VCaP (cell line): Measurements from ENCODE around the gene FIS1.
"Not testable (repeated sequence)": the region's sequence is repeated elsewhere in the genome, so short reads cannot be mapped to it uniquely, and the experiment has no call there.

ENCODE experiments used
- H3K27ac ChIP-seq: fragments of 450-650 bp; 2 replicates; pipeline ENCODE4 v1.5.1; 2017
- TF ChIP-seq, protein P1 (sequence below): fragments of 450-650 bp; conservative IDR thresholded peaks from 2 replicates; pipeline ENCODE4 v1.5.1; 2017; ENCODE audit warnings: mild to moderate bottlenecking, moderate library complexity

The FIS1 gene

DNA sequence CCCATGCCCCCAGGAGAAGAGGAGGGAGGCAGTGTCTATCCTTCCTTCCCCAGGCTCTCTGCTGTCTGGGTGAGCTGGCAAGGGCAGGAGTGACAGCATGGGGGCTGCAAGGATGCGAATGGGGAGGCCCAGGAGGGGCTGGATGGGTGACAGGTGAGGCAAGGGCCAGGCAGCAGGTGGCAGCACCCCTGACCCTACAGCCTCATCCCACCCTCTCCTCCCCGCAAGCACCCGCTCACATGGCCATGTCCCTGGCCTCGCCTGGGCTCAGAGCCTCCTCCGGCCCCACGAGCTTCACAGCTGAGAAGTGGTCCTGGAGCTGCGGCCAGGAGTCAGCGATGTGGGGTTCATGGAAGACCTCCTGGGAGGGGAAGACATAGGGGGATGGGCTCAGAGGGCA lies 32.9 kb downstream of the FIS1 start:
- TF ChIP-seq, protein P1, sequence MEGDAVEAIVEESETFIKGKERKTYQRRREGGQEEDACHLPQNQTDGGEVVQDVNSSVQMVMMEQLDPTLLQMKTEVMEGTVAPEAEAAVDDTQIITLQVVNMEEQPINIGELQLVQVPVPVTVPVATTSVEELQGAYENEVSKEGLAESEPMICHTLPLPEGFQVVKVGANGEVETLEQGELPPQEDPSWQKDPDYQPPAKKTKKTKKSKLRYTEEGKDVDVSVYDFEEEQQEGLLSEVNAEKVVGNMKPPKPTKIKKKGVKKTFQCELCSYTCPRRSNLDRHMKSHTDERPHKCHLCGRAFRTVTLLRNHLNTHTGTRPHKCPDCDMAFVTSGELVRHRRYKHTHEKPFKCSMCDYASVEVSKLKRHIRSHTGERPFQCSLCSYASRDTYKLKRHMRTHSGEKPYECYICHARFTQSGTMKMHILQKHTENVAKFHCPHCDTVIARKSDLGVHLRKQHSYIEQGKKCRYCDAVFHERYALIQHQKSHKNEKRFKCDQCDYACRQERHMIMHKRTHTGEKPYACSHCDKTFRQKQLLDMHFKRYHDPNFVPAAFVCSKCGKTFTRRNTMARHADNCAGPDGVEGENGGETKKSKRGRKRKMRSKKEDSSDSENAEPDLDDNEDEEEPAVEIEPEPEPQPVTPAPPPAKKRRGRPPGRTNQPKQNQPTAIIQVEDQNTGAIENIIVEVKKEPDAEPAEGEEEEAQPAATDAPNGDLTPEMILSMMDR = no peak
- no peak overlapping the region for H3K27ac ChIP-seq

DNA sequence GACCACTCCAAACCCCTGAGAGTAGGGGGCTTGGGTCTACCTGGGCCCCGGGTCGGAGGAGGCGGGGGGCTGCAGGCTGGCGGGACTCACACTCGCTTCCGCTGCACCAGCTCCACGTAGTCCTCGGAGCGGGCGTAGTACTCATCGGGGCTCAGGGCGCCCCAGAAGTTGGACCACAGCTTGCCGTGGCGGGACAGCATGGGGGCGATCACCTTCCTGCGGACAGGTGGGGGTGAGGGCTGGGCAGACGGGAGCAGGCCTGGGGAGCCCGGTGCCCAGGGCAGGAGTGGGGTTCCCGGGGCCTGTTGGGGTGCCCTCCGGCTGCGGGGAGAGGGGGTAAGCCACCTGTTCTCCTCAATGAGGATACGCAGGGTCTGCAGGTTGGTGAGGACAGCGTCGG lies 33.4 kb downstream of the FIS1 start:
- TF ChIP-seq, protein P1 = no peak
- H3K27ac ChIP-seq = no peak overlapping the region

DNA sequence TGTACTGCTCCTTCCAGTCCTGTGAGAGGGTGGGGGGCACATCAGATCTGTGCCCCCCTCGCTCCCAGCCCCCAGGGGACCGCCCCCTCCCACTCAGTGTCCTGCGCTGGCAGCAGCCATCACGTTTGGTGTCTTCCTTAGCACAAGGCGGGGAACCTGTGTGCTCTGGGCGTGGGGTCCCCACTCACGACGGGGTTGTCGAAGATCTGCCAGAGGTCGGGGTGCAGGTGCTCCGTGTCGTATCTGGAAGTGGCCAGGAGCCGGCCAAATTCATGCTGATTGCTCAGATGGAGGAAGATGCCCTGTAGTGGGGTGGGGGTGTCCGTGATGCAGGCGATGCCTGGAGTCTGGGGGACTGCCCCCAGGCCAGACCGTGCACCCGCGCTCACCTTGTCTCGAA lies 34.7 kb downstream of the FIS1 start:
- TF ChIP-seq, protein P1 = no peak
- no peak overlapping the region for H3K27ac ChIP-seq

DNA sequence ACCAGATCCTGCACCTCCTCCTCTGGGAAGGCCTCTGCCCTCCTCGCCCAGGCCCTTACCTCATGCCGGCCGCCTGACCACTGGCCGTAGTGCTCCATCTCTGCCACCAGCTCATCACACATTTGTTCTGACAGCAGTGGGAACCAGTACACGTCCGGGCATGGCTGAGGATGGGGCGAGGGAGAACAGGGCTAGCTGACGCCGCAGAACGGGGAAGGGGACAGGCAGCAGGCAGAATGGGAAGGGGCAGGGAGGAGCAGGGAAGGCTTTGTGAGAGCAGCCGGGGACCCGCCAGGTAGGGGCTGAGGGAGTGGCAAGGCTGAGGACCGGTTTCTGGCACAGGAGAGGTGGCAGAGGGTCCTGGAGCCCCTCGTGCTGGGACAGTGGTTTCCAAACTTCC lies 36.1 kb downstream of the FIS1 start:
- TF ChIP-seq, protein P1 = no peak
- no peak overlapping the region for H3K27ac ChIP-seq

DNA sequence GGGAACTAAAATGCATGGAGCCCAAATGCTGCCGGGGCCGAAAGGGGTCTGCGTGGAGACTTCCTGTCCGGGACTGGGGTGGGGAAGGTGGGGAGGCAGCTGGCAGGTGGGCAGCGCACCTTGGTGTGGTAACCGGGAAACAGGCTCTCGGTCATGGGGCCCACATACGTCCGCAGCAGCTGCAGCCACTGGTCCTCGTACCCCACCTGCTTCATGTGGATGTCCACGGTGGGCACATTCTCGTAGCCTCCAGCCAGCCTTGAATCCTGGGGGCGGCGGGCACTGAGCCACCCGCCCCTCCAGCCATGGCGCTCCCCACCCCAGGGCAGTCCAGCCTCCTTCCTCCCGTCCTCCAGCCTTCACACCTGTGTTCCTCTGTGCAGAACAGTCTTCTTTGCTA lies 37.4 kb downstream of the FIS1 start:
- TF ChIP-seq, protein P1 = no peak
- no peak overlapping the region for H3K27ac ChIP-seq

DNA sequence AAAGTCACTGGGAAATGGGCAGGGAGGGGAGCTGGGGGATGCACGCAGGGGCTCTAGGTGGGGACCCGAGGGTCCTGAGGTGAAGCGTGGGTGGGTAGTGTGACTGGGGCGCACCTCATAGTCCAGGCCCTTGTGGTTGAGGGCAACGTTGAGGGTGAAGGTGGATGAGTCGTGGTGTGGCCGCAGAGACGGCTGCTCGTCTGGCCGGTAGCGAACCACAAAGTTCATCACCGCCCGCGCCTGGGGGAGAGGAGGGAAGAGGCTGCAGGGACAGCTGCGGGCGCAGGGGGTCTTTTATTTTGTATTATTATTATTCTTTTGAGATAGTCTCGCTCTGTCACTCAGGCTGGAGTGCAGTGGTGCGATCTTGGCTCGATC lies 38.2 kb downstream of the FIS1 start:
- TF ChIP-seq, protein P1 = no peak

DNA sequence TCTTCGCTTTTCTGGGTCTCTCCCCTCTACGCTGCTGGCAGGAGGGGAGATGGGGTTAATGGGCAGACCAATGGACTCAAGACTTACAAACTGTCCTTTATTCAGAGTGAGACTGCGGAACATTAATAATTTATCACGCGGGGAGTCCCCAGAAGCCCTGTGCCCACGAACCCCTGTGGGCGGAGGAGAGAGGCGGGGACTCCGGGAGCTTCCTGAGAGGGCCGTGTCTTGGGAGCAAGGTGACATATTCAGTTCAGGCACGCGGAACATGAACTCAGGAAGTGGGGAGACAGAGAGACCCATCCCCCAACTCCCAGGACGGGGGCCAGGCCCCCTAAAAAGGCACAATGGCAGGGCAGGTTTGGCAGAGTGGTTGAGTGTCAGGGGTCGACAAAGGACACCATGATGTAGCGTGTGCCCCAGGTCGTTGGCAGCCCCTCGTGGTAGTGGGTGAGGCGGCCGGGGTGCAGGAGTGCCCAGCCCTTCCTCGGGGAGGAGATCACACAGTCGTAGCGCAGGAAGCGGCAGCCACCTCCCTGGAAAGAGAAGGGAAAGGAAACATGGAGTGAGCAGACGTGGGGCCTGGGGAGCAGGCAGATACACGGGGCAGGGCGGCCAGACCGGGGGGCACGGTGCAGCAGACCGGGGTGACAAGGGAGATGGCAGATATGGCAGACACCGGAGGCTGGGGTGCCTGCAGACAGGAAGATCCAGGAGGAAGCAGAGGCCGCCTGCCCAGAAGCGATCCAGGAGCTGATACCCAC lies 38.8 kb downstream of the FIS1 start:
- no peak overlapping the region for H3K27ac ChIP-seq
- TF ChIP-seq, protein P1 = no peak

More for the DNA sequence above, 38.2 kb downstream of the FIS1 start:
- H3K27ac ChIP-seq = no peak overlapping the region

DNA sequence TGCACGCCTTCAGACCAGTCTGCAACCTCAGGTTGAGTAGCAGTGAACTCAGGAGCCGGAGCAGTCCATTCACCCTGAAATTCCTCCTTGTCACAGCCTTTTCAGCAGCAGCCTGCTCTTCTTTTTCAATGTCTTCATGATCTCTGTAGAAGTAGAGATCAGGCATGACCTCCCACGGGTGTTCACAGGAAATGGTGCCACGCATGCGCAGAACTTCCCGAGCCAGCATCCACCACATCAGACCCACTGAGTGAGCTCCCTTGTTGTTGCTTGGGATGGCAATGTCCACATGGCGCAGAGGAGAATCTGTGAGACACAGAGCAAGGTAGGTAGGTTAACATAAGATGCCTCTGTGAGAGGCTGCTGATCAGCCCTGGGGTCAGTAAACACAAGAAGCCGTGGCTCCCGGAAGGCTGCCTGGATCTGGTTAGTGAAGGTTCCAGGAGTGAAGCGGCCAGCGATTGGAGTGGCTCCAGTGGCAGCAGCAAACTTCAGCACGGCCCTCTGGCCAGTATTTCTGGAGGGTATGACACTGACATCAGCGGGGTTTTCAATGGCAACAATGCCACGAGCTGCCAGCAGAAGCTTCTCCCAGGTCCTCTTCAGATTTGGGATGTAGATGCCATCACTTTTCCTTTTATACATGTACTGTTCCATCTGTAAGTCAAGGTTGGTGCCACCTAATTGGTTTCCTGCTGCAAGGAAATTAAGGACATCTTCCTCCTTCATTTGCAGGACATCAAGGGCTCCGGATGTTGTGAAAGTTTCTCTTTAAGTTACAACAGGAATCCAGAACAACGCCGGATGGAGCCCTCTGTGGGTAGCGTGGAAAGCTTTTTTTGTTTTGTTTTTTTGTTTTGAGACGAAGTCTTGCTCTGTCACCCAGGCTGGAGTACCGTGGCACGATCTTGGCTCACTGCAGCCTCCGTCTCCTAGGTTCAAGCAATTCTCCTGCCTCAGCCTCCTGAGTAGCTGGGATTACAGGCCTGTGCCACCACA lies 40.8 kb downstream of the FIS1 start:
- not testable (repeated sequence) for H3K27ac ChIP-seq
